Fibroblast of pulmonary artery (primary cell): Measurements from ENCODE around the gene PLA2G2A.
A peak's percentile ranks its signal among the peaks of the same experiment; 100 is the strongest.
"Not testable (repeated sequence)": the region's sequence is repeated elsewhere in the genome, so short reads cannot be mapped to it uniquely, and the experiment has no call there.

Experiments
- DNase-seq: peaks from one replicate; pipeline ENCODE4 v3.0.0-alpha.2; 2010; ENCODE audit warnings: low read depth
- H3K4me3 ChIP-seq: replicated peaks from 2 replicates; pipeline ENCODE4 v1.5.1; 2011; ENCODE audit warnings: low read depth, mild to moderate bottlenecking, control low read depth, low read length, moderate library complexity
- TF ChIP-seq, protein P1 (sequence below): IDR thresholded peaks from 2 replicates; pipeline ENCODE4 v1.5.1; 2011; ENCODE audit warnings: mild to moderate bottlenecking, control low read depth, low read length, inconsistent platforms; ENCODE audit errors: missing control alignments

Gene PLA2G2A

DNA sequence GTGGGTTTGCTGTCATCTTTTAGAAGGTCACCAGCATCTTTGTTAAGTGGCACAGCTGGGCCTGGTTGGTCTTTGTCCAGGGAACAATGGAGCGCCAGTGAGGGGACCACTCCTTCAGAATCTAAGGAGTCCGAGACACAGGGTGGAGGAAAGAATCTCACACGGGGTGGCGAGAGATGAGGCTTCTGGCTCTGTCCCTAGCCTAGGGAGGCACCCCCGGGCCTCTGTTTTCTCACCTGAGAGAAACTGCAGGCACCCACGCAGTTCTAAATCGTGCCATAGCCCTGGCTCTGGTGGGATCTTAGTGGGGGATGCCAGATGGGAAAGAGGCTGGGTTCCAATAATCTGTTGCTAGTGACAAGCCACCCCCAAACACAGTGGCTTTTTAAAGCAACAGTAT, 45.1 kb downstream of the PLA2G2A start:
- TF ChIP-seq, protein P1, sequence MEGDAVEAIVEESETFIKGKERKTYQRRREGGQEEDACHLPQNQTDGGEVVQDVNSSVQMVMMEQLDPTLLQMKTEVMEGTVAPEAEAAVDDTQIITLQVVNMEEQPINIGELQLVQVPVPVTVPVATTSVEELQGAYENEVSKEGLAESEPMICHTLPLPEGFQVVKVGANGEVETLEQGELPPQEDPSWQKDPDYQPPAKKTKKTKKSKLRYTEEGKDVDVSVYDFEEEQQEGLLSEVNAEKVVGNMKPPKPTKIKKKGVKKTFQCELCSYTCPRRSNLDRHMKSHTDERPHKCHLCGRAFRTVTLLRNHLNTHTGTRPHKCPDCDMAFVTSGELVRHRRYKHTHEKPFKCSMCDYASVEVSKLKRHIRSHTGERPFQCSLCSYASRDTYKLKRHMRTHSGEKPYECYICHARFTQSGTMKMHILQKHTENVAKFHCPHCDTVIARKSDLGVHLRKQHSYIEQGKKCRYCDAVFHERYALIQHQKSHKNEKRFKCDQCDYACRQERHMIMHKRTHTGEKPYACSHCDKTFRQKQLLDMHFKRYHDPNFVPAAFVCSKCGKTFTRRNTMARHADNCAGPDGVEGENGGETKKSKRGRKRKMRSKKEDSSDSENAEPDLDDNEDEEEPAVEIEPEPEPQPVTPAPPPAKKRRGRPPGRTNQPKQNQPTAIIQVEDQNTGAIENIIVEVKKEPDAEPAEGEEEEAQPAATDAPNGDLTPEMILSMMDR = no peak
- H3K4me3 ChIP-seq = no peak overlapping the region
- DNase-seq = no peak

GRCh38 chr1:19932866-19933265, 46.6 kb downstream of the PLA2G2A start:
- TF ChIP-seq, protein P1 = no peak
- H3K4me3 ChIP-seq = no peak overlapping the region
- no peak for DNase-seq

GRCh38 chr1:19927130-19927421, 52.3 kb downstream of the PLA2G2A start:
- H3K4me3 ChIP-seq, DNase-seq: not testable (repeated sequence)

DNA sequence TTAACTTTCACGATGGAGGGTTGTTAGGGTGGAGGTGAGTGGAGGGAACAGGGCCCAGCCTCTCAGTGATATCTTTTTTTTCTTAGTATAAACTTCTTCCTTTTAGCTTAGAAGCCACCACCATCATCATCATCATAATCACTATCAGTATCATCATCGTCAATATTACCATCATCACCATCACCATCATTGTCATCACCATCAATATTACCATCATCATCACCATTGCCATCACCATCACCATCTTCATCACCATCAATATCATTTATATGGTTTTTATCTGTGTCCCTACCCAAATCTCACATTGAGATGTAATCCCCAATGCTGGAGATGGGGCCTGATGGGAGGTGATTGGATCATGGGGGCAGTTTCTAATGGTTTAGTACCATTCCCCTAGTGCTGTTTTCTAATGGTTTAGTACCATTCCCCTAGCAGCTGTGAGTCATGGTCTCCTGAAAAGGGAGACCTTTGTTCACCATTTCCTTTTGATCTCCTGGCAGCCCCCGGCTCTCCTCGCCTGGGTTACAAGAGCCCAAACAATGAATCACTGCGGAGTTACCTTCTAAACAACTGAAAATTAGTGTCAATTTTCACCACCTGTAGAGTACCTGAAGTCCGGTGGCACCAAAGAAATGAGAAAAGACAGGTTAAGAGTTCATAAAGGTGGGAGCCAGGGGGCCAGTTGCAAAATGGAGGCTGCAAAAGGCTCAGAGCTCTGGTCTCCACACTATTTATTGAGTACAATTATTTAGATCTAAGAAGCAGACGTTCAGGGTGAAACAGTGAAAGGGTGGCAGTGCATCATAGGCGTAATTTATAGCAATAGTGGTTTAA, 52.9 kb downstream of the PLA2G2A start:
- DNase-seq = peak; percentile 27
- TF ChIP-seq, protein P1 = no peak
- no peak overlapping the region for H3K4me3 ChIP-seq
